Erythroblast (primary cell): Measurements from ENCODE around the gene AAR2.

ENCODE experiments used
- GATA1 ChIP-seq: IDR thresholded peaks from 2 replicates; pipeline ENCODE4 v1.6.1; 2011; ENCODE audit warnings: low read depth, mild to moderate bottlenecking, control low read depth, low read length, moderate library complexity
- POLR2A ChIP-seq: IDR thresholded peaks from 2 replicates; pipeline ENCODE4 v1.6.1; 2011; ENCODE audit warnings: mild to moderate bottlenecking, low read length

DNA sequence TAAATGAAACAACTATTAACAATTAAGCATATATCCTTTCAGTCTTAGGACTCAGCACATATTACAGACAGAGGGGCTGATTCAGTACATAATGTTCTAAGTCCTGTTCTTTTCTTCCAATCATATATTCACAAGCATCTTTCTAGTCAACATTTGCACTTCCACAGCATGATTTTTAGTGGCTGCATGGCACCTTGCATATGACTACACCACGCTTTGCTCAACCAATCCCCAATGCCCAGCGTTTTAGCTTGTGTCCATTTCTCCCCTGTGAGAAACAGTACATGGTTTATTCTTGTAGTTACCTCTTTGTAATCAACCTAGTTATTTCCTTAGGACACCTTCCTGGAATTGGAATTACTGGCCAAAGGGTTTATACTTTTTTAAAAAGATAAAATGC lies 33.2 kb downstream of the AAR2 start:
- TF ChIP-seq POLR2A (no peak), GATA1 (no peak)
